GM21717 (cell line): ENCODE data around the gene TRPM5.

Experiments
- ATAC-seq: cut with Tn5 transposase; IDR thresholded peaks from one replicate; pipeline ENCODE4 v1.9.1; 2021; ENCODE audit warnings: mild to moderate bottlenecking, moderate library complexity; ENCODE audit not compliant: unreplicated experiment

The TRPM5 gene

DNA sequence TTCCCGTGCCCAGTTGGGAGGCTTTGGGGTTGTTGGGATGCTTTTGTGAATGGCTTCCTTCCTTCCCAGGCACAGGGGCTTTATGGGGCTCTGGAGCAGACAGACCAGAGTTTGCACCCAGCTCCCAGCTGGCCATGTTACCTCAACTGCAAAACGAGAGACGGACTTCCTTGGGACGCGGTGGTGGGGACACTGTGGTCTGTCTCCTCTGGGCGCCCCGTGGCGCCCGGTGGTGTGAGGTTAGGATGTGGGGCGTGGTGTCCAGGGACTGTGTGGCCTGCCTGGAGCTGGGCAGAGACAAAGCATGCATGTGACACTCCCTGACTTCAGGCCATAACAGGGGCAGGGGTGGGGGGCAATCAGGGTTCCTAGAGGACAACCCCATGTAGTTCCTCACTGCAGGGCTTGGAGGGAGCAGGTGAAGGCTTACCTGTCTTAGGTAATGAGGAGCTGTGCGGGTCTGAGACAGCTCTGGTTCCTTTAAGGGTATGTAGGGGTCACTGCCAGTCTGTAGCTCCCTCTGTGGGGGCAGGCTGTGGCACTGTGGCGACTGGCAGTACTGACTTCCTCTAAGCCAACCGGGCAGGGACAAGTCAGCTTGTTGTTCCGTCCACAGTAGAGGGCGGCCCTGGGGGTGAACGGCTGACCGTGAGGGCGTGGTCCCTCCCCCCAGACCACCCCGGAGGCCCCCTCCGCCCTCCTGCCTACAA, 14.9 kb upstream of the TRPM5 start:
- no peak for ATAC-seq

DNA sequence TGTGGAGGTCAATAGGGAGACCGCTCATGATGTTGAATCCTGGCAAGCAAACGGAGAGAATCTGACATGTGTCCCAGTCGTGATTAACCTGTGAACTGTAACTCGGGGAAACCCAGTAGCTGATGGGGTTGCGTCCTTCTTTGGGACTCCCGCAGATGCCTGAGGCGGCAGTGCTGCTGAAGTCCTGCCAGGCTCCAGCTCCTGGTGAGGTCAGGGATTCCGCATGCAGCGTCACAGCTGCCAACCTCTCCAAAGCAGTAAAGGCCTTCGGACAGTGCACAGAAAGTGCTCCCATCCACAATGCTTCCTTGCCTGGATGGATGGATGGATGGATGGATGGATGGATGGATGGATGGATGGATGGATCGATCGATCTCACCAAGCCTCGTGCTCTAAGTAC, 14.0 kb upstream of the TRPM5 start:
- ATAC-seq: no peak

DNA sequence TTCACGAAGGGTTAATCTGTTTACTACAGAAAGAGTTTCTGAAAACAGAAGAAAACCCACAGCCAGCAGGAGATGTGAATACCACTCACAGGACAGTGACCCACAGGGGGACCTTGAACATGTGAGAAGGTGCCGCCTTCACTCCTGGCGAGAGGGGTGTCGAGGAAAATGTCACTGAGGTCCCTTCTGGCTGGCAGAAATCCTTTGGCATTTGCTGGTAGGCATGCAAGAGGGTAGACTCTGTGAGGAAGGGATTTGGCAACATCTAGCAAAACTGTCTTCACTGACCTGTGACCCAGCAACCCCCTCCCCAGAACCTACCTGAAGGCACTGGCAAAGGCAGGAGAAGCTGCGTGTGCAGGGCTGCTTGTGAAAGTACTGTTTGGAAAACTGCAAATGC, 9.1 kb upstream of the TRPM5 start:
- ATAC-seq: no peak

DNA sequence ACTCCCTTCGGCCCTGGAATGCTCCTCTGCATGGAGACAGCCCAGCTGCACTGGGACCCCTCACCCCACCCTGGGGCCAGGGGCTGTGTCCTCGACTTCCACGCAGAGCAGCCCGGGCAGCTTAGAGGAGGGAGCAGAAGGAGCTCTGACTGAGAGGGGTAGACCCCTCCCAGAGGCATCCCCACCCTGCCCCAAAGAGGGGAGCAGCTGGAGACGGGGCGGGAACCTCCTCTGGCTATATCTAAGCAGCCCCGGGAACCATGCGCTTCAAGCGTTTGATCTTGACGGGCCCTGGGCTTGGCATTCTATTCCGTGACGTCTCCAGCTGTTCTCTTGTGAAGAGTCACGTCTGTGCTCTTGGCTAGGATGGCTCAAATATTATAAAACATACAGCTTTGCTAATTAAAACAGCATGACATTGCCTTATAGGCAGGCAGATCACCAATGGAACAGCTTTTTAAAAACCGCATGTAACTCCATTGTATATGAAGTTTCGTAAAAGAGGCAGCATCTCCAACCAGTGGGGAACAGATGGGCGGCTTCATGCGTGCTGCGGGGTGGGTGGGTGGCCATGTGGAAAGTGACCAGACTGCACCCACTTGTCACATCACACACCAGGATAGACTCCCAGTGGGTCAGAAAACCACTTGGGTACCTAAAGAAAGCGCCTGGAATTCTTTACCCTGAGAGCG, 8.2 kb upstream of the TRPM5 start:
- ATAC-seq: no peak

DNA sequence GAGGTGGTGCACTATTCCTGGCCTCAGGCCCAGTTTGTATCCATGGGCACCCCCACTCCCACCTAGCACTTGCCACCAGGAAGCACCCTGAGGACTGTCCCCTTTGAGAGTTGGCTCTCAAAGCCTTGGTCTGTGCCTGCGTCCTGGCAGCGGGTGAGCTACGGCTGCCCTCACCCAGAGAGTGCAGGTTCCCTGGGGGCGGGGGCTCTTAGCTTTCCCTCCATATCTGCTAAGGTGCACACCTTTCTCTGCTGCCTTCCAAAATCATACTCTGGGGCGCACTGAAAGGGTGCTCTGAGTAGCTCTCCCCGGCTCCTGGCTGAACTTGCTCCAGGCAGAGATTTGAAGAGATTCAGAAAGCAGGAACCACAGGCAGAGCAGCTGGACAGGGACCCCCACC, 7.6 kb upstream of the TRPM5 start:
- ATAC-seq: no peak

DNA sequence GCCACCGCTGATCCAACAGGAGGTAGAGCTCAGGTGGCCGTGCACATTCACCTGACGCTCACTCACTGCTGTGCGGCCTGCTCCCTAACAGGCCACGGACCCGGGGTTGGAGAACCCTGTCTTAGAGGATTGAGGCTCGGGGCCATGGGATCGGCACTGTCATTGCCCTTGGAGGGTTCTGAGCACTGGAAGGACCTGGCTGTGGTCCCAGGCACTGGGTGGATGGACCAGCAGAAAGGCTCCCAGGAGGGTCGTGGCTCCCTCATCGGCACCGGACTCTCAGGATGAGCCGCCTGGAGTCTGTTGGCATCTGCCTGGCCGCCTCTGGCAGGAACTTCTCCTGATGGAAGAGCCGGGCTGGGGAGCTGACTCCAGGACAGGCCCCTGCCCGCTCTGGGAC, 7.0 kb upstream of the TRPM5 start:
- ATAC-seq: no peak

DNA sequence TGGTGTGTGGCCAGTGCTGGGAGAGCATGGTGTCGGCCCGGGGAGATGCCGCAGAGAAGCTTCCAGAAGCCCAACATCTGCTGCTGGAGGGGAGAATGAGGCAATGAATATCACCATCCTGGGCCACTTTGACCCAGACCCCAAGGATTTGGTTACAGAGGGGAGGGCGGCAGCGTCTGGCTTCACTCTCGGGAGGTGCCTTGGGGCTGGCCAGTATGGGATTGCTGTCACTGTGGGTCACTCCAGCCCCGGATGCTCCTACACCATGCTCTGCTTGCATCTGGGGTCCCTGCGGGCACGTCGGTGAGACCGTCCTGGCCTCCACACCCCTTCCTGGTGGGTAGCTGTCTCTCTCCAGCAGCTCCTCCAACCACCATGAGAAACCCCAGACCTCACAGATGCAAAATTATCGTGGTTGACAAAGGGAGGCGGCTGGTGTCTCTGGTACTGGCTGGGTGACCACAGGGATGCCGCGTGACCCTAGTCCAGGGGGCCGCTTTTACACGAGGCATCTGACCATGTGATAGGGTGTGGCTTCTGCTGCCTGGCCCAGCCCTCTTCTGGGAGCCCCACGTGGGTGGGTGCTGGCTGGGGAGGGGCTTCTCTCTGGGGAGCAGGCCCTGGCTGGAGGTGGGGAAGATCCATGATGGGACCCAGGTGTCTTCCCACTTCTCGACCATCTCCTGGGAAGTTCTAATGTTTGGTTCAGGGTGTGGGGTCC, 6.2 kb upstream of the TRPM5 start:
- ATAC-seq: no peak

DNA sequence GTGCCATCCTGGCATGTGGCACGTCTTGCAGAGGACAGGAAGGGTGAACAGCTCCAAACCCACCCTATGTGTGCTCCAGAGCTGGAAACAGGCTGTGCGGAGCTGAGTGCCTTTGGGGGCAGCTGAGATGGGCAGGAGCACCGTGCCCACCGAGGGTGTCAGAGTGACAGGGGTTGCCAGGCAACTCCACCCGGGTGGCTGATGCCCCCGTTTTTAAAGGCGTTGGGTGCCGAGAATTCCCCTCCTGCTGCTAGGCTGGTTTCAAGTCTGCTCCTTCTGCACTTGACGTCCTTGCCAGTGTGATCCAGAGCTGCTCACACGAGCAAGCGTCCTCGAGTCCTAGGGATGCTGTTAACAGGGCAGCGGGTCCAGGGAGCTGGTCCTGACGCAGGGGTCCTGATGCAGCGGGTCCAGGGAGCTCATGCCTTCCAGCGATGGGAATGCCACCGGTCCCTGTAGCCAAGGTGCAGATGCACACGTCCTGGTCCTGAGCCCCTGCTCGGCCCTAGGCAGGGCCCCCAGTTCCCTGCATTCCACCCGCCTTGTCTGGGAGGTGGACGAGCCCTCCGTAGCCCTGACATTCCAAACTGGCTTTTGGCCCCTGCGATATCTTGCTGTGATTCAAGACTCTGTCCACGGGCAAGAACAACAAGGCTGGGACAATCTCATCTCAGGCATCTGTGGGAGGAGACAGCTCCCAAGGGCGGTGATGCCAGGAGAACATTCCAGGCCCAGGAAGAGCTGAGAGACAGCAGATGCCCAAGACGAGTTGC, 5.4 kb upstream of the TRPM5 start:
- ATAC-seq: no peak

DNA sequence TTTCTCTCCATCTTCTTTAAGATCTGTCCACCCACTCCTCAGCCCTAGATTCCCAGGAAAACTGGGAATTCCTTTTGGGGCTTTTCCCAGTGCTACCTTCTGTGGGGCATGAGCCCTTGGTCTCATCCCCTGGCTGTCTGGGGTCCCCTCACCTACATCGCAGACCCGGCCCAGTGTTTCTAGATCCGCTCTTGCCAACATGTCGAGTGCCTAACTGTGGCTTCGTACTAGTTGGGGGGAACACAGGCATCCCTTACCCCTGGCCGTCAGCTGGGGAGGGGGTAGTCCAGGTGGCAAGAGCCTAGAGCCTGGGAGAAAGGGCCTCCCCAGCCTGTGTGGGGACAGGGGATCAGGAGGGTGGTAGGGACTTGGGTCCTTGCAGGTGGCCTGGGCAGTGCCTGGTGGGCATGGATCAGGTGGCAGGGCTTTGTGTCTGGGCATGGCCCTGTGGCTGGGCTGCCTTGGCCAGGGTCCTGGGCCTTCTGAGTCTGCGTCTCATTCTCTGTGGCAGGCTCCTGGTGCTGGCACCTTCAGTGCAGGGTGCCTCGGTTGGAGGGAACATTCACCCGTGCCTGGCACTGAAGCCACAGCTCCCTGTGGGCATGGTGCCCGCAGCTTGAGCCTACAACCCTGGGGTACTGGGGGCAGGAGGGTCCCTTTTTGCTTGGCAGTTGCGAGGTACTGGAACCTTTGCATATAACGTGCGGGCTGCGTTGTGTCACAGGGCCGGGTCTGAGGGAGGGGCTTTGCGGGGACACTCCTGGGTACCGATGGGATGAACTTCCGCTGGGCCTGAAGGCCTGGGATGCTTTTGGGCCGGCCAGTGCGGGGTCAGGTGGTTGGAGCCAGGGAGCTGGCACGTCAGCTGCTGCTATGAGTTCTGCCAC, 4.6 kb upstream of the TRPM5 start:
- no peak for ATAC-seq

DNA sequence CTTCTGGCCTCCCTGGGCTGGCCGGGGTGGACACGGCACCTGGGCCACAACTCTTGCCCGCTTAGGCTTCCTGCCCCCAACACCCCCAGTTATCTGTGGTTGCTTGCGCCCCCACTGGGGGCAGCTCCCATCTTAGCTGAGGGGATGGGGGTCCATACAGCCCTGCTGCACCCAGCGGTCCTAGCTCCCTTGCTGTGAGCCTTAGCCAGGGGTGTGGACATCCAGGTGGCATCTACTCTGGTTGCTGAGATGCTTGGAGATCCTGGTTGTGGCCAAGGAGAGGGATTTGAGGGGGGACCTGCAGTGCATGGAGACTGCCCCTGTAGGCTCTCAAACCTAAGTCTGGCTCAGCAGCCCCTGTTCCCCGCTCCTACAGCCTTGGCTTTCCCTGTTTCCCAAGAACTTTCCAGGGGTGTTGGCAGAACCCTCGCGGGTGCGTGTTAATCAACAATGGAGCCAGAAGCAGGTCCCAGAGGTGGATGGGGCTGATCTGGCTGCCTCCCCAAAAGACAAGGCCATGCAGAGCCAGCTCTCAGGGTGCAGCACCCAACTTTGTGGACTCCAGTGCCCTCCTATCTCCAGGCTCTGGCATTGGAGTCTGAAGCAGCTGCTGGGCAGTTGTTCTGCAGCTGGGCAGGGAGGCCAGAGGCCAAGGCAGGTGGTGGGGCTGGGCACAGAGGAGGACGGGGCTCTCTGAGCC, 3.8 kb upstream of the TRPM5 start:
- no peak for ATAC-seq

DNA sequence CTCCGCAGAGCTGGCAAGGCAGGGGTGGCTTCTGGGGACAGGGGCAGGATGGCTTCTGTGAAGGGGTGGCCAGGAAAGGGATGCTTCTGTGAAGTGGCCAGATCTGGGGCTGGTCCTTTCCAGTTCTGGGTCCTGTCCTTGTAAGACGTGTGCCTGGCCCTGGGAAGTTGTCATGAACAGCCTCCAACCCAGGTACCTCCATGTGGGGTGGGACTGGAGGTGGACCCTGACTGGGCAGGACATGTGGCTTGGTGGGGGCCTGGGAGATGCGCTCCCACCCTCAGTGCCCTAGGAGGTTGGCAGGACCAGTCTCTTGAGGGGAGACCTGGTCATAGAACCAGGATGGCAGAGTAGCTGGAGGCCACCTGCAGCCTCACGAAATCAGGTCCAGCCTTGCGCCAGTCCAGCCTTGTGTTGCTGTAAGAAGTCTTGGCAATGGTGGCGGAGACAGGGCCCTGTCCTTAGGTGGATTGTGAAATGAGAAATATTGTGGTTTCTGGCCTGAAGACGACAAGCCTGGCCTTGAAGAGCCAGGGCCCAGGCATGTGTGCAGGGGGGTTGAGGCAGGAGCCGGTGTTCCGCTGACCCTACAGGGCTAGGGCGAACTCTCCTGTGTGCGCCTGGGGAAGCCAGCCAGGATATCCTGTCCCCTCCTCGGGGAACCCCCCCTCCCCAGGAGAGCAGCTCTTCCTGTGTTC, 3.1 kb upstream of the TRPM5 start:
- ATAC-seq: no peak

DNA sequence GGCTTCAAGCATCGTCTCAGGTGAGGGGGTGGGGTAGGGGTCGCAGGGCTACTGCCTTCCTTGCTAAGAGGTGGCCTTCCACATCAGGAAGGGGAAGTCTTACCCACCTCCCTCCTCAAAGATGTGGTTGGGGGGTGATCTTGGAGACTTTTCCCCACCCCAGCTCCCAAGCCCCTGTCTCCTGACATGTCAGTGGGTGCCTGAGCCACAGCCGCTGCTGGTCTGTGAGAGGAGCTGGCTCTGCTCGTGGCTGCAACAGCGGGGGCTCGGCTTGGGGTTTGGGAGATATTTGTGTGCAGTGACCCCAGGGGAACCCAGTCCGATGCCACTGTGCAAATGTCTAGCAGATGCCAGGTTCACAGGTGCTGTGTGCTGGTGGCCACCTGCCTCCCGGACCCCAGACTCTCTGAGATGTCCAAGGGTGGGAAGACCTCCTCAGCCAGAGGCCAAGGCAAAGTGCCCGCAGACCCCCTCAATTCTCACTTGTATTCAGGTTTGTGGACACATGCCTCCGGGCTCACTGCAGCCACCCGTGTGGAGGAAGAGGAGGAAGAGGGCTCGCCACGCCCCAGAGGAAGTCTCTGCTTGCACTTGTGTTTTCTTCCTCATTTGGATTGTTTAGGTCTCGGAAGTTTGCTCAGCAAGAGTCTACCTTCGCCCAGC, 2.4 kb upstream of the TRPM5 start:
- ATAC-seq: no peak

DNA sequence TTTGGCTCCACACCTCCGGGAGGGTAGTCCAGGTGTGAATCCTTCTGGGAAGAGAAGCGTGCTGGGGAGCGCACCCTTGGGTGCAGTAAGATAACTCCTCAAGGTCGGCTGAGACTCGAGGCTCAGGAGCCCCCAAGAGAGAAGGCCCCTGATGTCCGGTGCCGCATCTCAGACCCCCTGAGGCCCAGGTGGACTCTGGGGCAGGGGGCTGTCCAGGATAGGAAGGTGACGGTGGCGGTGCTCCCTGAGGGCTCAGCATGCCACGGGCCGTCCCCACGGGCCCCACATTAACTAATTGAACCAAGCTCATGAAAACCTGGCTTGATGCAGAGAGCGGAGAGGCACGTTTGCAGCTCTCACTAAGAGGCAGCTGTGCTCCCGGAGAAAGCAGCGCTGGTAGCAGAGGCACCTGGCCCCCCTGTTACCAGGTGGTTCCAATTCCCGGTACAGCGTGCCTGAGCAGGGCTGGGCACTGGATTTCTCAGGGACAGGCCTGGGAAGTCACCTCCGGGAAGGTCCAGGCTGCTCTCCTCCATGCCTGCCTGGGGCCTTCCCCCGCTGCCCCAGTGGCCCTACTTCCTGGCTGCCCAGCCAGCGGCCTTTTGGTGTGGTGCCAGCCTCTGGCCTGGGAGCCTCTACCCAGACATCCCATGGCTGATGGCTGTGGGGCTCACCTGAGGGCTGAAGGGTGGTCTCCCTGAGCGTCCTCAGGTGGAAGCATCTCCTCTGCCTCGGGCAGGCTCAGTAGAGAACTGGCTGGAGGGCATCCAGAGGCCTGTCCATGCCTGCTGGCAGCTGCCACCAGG, 1.6 kb upstream of the TRPM5 start:
- ATAC-seq: no peak

DNA sequence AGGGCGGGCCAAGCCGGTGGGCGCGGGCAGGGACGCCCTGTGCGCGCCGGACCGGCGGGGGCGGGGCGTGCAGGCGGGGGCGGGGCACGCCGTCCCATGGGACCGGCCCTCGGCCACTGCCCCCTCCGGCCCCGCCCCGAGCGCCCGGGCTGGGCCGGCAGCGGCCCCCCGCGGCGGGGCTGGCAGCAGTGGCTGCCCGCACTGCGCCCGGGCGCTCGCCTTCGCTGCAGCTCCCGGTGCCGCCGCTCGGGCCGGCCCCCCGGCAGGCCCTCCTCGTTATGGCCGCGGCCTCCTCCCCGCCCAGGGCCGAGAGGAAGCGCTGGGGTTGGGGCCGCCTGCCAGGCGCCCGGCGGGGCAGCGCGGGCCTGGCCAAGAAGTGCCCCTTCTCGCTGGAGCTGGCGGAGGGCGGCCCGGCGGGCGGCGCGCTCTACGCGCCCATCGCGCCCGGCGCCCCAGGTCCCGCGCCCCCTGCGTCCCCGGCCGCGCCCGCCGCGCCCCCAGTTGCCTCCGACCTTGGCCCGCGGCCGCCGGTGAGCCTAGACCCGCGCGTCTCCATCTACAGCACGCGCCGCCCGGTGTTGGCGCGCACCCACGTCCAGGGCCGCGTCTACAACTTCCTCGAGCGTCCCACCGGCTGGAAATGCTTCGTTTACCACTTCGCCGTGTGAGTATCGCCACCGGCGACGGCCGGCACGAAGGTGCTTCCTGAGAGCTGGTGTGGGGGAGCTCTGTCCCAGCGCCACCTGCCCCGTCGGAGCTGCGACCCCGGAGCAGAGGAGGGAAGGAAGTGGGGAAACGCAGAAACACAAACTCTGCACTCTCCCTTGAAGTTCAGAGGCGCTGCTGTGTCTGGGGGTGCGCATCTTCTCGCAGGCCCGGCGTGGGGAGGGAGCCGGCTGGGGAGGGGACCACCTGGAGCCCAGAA, 769 bp upstream of the TRPM5 start, which contains the start of gene KCNQ1:
Gene KCNQ1, plus strand, starts transcription at position 188 of the 925 bp plus-strand sequence. Its CDS starts 91 bp downstream, at position 279.
- ATAC-seq: no peak

DNA sequence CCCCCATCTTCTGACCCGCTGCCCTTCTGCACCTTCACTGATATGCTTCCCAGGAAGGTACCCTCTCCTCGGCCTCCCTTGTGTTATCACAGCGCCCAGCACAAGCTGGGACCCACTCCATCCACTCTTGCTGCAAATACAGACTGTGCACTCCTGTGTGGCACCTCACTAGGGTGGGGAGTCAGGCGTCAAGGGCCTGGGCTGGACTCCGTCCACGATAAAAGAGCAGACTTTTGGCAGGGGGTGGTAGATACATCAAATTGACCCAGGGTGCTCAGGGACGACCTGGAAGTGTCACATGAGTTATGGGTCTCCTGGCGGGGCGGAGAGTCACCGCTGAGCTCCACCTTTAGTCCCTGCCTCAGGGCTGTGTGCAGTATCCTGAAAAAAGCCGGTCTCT, 908 bp downstream of the TRPM5 start:
- no peak for ATAC-seq

DNA sequence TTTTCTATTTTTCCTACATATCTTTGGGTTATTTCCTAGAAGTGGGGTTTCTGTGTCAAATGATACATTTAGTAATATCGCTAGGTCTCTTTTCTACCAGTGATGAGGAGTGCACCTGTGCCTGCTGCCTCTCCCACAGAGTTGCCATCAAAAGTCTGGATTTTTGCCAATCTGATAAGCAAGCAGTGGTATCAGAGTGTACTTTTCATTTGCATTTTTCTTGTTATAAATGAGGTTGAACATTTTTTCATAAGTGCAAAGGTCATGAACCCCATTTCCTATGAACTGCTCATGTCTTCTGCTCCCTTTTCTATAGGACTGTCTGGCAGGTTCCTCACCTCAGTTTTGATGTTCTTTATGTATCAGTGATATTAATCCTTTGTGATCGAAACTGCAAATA, 1.7 kb downstream of the TRPM5 start:
- ATAC-seq: no peak

DNA sequence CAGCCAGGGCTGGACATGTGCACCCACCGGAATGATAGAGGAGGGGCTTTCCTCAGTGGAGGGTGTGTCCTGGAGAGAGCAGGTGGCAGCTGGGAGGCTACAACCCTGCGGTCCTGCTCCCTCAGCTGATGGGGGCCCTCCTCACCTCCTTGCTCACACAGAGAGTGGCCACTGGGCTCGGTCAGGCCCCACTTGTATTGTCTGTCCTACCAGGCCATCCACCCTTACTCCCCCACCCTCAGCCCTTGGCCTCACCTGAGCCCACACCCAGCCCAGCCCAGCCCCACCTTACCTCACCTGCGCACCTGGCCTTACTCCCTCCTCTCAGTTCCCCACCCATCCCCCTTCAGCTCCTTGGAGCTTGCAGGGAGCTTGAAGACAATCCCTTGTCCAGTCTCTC, 3.1 kb downstream of the TRPM5 start:
- no peak for ATAC-seq
